Mucosa of stomach (tissue), 1 donor: ENCODE measurements around the gene CSGALNACT2.
"Not testable (repeated sequence)": the region's sequence is repeated elsewhere in the genome, so short reads cannot be mapped to it uniquely, and the experiment has no call there.

Experiments used
- H3K27me3 ChIP-seq: one replicate; pipeline ENCODE4 v1.7.0; 2013; ENCODE audit warnings: mild to moderate bottlenecking, low read length; ENCODE audit not compliant: control insufficient read depth, insufficient read depth
- H3K36me3 ChIP-seq: one replicate; pipeline ENCODE4 v1.7.0; 2013; ENCODE audit warnings: low read length; ENCODE audit not compliant: control insufficient read depth, insufficient read depth
- H3K4me1 ChIP-seq: one replicate; pipeline ENCODE4 v1.7.0; 2013; ENCODE audit warnings: mild to moderate bottlenecking, low read length; ENCODE audit not compliant: control insufficient read depth, insufficient read depth
- H3K4me3 ChIP-seq: one replicate; pipeline ENCODE4 v1.7.0; 2013; ENCODE audit warnings: low read length
- H3K9ac ChIP-seq: one replicate; pipeline ENCODE4 v1.7.0; 2013; ENCODE audit warnings: mild to moderate bottlenecking, low read length, moderate library complexity
- H3K9me3 ChIP-seq: one replicate; pipeline ENCODE4 v1.7.0; 2013; ENCODE audit warnings: mild to moderate bottlenecking, low read length, moderate library complexity; ENCODE audit not compliant: control insufficient read depth
- donor health status: Pancreatic carcinoma.

The CSGALNACT2 gene

DNA sequence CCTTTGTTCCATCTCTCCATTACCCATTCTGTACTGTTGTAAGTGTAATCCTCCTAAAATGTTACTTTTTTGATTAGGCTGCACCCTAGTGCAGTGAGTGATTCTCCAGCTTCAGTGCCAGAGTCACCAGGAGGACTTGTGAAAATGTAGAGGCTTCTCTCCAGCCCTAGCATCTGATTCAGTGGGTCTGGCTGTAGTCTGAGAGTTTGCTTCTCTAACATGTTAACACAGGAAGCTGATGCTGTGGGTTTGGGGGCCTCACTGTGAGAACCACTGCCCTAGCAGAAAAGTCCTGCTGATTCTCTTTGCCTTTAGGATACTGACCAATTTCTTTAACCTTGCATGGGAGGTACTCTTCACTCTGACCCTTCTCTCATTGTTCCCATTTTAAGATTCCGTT, 24.4 kb downstream of the CSGALNACT2 start:
- Histone ChIP-seq H3K36me3 (no peaks in the 10 kb centered on the region), H3K4me1 (peaks cover 6% of the 10 kb centered on the region), H3K27me3 (no peaks in the 10 kb centered on the region), H3K9ac (no peak overlapping the region), H3K4me3 (no peak overlapping the region), H3K9me3 (no peaks in the 10 kb centered on the region)

- Histone ChIP-seq H3K4me1 (peaks cover 6% of the 10 kb centered on the region), H3K4me3 (no peak overlapping the region), H3K9me3 (no peaks in the 10 kb centered on the region), H3K9ac (no peak overlapping the region), H3K36me3 (no peaks in the 10 kb centered on the region), H3K27me3 (no peaks in the 10 kb centered on the region)
Observed at GRCh38 chr10:43166207-43166879, 28.1 kb downstream of the CSGALNACT2 start.

DNA sequence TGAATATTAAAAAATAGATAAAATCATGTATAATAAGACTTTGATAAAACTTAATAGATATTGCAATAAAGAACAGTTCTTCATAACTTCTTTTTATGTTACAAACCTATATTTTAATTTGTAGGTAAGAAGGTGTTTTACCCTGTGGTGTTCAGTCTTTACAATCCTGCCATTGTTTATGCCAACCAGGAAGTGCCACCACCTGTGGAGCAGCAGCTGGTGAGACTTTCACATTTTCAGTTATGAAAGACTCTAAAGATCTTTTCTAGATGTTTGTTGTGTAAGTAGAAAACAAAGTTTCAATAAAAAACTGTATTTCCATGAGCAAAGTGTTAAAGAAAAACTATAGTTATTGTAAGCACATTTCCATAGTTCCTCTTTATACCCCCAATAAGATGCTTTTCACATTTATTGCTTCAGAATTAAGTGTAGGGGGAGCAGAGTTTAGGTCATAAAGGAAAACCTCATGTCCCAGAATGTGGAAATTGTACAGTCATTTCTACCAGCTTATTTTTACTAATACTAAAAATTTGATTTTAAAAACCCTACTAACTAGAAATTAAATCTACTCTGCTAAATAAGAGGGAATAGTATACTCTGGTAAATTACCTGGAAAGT, 28.7 kb downstream of the CSGALNACT2 start:
- H3K36me3 ChIP-seq = no peaks in the 10 kb centered on the region
- no peak overlapping the region for H3K9ac ChIP-seq
- H3K9me3 ChIP-seq = no peaks in the 10 kb centered on the region
- H3K27me3 ChIP-seq = no peaks in the 10 kb centered on the region
- H3K4me1 ChIP-seq = peaks cover 6% of the 10 kb centered on the region
- no peak overlapping the region for H3K4me3 ChIP-seq

GRCh38 chr10:43167498-43167889, 29.2 kb downstream of the CSGALNACT2 start:
- H3K4me3 ChIP-seq = no peak overlapping the region
- no peak overlapping the region for H3K9ac ChIP-seq
- H3K36me3 ChIP-seq = no peaks in the 10 kb centered on the region
- H3K9me3 ChIP-seq = no peaks in the 10 kb centered on the region
- peaks cover 6% of the 10 kb centered on the region for H3K4me1 ChIP-seq
- no peaks in the 10 kb centered on the region for H3K27me3 ChIP-seq

DNA sequence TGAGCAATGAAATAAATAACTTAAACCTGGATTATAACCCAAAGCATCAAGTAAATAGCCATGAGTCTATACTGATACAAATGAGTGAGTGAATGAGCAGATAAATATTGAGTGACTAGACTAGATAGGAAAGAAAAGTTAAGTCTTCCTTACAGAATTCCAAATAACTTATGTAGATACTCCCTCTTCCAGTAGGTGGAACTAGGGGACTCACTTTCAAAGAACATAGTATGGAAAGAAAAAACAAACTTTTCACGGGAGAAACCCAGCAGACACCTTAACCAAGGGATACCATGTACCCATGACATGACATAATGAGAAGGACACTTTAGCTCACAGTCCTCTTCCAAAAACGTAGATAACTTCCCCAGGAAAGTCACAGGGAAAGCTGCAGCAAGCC, 32.2 kb downstream of the CSGALNACT2 start:
- no peak overlapping the region for H3K4me3 ChIP-seq
- no peaks in the 10 kb centered on the region for H3K27me3 ChIP-seq
- H3K4me1 ChIP-seq = peaks cover 6% of the 10 kb centered on the region
- H3K9me3 ChIP-seq = no peaks in the 10 kb centered on the region
- no peak overlapping the region for H3K9ac ChIP-seq
- H3K36me3 ChIP-seq = no peaks in the 10 kb centered on the region

DNA sequence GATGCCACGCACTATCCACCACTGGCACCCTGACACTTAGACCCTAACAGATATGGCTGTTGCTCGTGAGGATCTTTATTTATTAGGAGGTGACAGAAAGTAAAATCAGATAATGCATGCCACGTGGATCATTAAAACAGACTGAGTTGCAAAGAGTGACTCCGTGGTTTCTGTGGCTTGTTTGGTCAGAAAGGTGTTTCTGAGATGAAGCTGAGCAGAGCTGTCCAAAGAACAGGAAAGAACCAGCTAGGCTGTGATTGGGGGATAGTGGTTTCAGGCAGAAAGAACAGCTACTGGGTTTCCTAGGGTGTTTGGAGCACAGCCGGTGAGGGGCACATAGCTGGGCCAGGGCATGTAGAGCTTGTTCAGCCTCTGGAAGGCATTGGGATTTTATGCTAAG, 34.4 kb downstream of the CSGALNACT2 start:
- Histone ChIP-seq H3K36me3 (no peaks in the 10 kb centered on the region), H3K9me3 (no peaks in the 10 kb centered on the region), H3K4me3 (no peak overlapping the region), H3K9ac (no peak overlapping the region), H3K27me3 (no peaks in the 10 kb centered on the region), H3K4me1 (no peaks in the 10 kb centered on the region)

DNA sequence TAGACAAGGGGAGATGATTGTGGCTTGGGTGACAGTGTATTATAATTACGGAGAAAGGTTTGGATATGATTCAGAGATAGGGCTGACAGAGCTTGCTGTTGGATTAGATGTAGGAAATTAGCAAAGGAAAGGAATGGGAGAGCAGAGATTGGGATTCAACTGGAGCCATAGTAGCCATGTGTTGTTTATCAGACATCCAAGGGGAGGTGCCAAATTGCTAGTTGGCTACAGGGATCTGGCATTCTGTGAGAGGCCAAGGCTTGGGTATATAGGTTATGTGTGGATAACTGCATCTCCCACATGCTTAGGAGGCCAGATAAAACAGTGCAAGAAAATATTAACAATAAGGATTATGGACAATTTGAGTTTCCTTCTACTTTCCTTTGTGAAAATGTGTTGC, 34.9 kb downstream of the CSGALNACT2 start:
- Histone ChIP-seq H3K27me3 (no peaks in the 10 kb centered on the region), H3K36me3 (no peaks in the 10 kb centered on the region), H3K9me3 (no peaks in the 10 kb centered on the region), H3K4me3 (no peak overlapping the region), H3K4me1 (no peaks in the 10 kb centered on the region), H3K9ac (no peak overlapping the region)

DNA sequence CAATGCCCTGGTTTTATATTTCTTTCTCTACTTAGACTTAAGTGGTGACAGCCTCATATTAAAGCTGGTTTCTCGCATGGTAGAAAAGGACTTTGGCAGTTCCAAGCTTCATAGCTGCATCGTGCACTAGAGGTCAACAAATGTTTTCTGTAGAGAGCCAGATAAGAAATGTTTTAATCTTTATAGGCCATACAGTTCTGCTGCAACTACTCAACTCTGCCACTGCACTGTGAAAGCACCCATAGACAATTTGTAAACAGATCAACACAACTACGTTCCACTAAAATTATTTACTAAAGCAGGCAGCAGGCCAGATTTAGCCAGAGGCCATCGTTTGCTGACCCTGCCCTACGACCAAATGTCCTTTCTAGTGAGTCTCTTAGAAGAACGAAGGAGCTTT, 36.7 kb downstream of the CSGALNACT2 start:
- Histone ChIP-seq H3K4me1 (no peaks in the 10 kb centered on the region), H3K9ac (no peak overlapping the region), H3K4me3 (no peak overlapping the region), H3K36me3 (no peaks in the 10 kb centered on the region), H3K9me3 (no peaks in the 10 kb centered on the region), H3K27me3 (no peaks in the 10 kb centered on the region)

GRCh38 chr10:43176271-43176670, 38.0 kb downstream of the CSGALNACT2 start:
- Histone ChIP-seq H3K9ac (no peak overlapping the region), H3K9me3 (no peaks in the 10 kb centered on the region), H3K36me3 (no peaks in the 10 kb centered on the region), H3K4me1 (no peaks in the 10 kb centered on the region), H3K27me3 (no peaks in the 10 kb centered on the region), H3K4me3 (no peak overlapping the region)

DNA sequence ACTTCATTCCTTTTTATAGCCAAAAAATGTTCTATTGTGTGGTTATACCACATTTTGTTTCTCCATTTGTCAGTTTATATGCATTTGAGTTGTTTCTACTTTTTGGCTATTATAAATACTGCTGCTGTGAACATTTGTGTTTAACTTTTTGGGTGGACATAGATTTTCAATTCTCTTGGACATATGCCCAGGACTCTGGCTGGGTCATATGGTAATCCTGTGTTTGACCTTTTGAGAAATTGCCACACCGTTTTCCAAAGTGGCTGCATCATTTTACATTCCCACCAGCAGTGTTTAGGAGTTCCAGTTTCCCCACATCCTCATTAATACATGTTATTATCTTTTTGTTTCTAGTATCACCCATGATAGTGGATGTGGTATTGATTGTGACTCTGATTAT, 39.4 kb downstream of the CSGALNACT2 start:
- H3K9me3 ChIP-seq = no peaks in the 10 kb centered on the region
- H3K9ac ChIP-seq = no peak overlapping the region
- H3K36me3 ChIP-seq = no peaks in the 10 kb centered on the region
- no peak overlapping the region for H3K4me3 ChIP-seq
- H3K27me3 ChIP-seq = no peaks in the 10 kb centered on the region
- H3K4me1 ChIP-seq = no peaks in the 10 kb centered on the region

DNA sequence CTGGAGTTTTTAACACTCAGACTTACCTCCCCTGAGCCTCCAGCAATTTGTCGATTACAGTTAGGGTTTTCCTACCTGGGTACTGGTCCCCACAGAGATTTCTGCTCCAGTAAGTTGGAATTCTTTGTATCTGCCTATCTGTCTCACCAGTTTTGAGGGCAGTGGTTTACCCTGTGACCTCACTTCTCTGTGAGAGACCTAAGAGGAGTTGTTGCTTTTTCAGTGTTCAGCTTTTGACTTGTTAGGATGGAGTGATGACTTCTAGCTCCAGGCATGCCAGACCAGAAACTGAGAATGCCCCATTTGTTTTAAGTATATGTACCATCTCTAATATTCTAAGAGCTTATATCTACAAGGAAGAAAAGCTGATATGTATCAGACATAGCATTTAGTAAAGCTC, 42.9 kb downstream of the CSGALNACT2 start:
- H3K9me3 ChIP-seq = no peaks in the 10 kb centered on the region
- no peaks in the 10 kb centered on the region for H3K36me3 ChIP-seq
- H3K9ac ChIP-seq = no peak overlapping the region
- H3K27me3 ChIP-seq = no peaks in the 10 kb centered on the region
- no peaks in the 10 kb centered on the region for H3K4me1 ChIP-seq
- H3K4me3 ChIP-seq = no peak overlapping the region

DNA sequence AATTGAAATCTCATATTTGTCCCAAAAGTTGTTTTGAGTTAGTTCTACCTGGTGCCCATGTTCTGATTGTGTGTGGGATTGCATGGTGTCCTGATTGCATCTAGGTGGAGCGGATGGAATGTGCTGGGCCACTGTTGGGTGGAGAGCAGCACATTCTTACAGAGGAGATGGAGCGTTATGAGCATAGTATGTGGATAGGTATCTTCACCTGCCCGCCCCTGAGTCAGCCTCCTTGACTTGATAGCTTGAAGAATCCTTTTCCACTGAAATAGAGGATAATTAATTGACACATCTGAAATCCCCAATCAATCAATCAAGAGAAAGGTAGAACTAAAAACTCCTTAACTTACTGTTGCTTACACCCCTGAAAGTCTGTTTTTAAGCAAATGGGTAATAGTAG, 45.5 kb downstream of the CSGALNACT2 start:
- not testable (repeated sequence) for H3K36me3 ChIP-seq, H3K27me3 ChIP-seq, H3K9ac ChIP-seq, H3K4me1 ChIP-seq, H3K9me3 ChIP-seq, H3K4me3 ChIP-seq

DNA sequence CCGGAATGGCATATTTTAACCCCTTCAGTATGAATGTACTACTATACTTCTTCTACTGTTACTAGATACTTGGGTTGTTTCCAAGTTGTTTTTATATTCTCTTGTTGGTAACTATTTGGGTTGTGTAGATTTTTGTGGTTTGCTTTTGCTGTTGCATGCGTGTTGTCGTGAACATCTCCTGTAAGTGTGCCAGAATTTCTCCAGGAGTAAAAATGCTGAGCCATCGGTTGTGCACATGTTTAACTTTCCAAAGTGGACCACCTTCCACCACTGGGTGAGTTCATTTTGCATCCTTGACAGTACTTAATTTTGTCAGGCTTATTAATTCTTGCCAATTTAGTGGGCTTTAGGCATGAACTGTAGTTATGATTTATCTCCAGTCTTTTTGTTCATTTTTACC, 47.9 kb downstream of the CSGALNACT2 start:
- H3K4me1 ChIP-seq = no peaks in the 10 kb centered on the region
- no peaks in the 10 kb centered on the region for H3K9me3 ChIP-seq
- no peaks in the 10 kb centered on the region for H3K36me3 ChIP-seq

More for the DNA sequence above, 47.9 kb downstream of the CSGALNACT2 start:
- H3K4me3 ChIP-seq = no peak overlapping the region
- H3K27me3 ChIP-seq = no peaks in the 10 kb centered on the region
- H3K9ac ChIP-seq = no peak overlapping the region
